Measurements from ENCODE around the gene MARK4.
"Not testable (repeated sequence)": the region's sequence is repeated elsewhere in the genome, so short reads cannot be mapped to it uniquely, and the experiment has no call there.

MARK4 gene

GRCh38 chr19:45256836-45257235 is 5.8 kb downstream of the MARK4 start:
- no peak overlapping the region for H3K4me3 ChIP-seq (replicated peaks; ENCODE audit: low read depth, low read length)
- TF ChIP-seq CTCF (IDR thresholded peaks at IDR 0.05; ENCODE audit: low read length, missing control alignments): no peak
- DNase-seq (ENCODE audit: low read depth): no peak

GRCh38 chr19:45258862-45259261 is 7.8 kb downstream of the MARK4 start:
- no peak overlapping the region for H3K4me3 ChIP-seq (replicated peaks; ENCODE audit: low read depth, low read length)
- no peak for TF ChIP-seq CTCF (IDR thresholded peaks at IDR 0.05; ENCODE audit: low read length, missing control alignments)
- no peak for DNase-seq (ENCODE audit: low read depth)

- TF ChIP-seq CTCF (IDR thresholded peaks at IDR 0.05; ENCODE audit: low read length, missing control alignments): no peak
- H3K4me3 ChIP-seq (replicated peaks; ENCODE audit: low read depth, low read length): no peak overlapping the region
- no peak for DNase-seq (ENCODE audit: low read depth)
These were observed 11.5 kb downstream of the MARK4 start for GRCh38 chr19:45262570-45262969.

- TF ChIP-seq CTCF (IDR thresholded peaks at IDR 0.05; ENCODE audit: low read length, missing control alignments): no peak
- no peak for DNase-seq (ENCODE audit: low read depth)
- no peak overlapping the region for H3K4me3 ChIP-seq (replicated peaks; ENCODE audit: low read depth, low read length)
These were observed 11.9 kb downstream of the MARK4 start for GRCh38 chr19:45263013-45263412.

GRCh38 chr19:45264781-45265317 is 13.8 kb downstream of the MARK4 start:
- no peak for TF ChIP-seq CTCF (IDR thresholded peaks at IDR 0.05; ENCODE audit: low read length, missing control alignments)
- no peak overlapping the region for H3K4me3 ChIP-seq (replicated peaks; ENCODE audit: low read depth, low read length)
- no peak for DNase-seq (ENCODE audit: low read depth)

GRCh38 chr19:45265375-45265774 is 14.3 kb downstream of the MARK4 start:
- TF ChIP-seq CTCF (IDR thresholded peaks at IDR 0.05; ENCODE audit: low read length, missing control alignments): no peak
- no peak overlapping the region for H3K4me3 ChIP-seq (replicated peaks; ENCODE audit: low read depth, low read length)
- no peak for DNase-seq (ENCODE audit: low read depth)

GRCh38 chr19:45267296-45267695 is 16.2 kb downstream of the MARK4 start:
- TF ChIP-seq CTCF (IDR thresholded peaks at IDR 0.05; ENCODE audit: low read length, missing control alignments): no peak
- DNase-seq (ENCODE audit: low read depth): no peak
- H3K4me3 ChIP-seq (replicated peaks; ENCODE audit: low read depth, low read length): no peak overlapping the region

- H3K4me3 ChIP-seq (replicated peaks; ENCODE audit: low read depth, low read length); DNase-seq (ENCODE audit: low read depth): not testable (repeated sequence)
These were observed 18.9 kb downstream of the MARK4 start for GRCh38 chr19:45269939-45270338.
